Measurements from ENCODE around the gene PSME3IP1. TPM values are rescaled to one million over a fixed set of nuclear protein-coding genes. Genes with fewer than 3 reads are reported as not detected.

The PSME3IP1 gene
- polyA plus RNA-seq, 1 of the 3 experiments (the other 2 are of a cell fraction): 80.9 TPM

DNA sequence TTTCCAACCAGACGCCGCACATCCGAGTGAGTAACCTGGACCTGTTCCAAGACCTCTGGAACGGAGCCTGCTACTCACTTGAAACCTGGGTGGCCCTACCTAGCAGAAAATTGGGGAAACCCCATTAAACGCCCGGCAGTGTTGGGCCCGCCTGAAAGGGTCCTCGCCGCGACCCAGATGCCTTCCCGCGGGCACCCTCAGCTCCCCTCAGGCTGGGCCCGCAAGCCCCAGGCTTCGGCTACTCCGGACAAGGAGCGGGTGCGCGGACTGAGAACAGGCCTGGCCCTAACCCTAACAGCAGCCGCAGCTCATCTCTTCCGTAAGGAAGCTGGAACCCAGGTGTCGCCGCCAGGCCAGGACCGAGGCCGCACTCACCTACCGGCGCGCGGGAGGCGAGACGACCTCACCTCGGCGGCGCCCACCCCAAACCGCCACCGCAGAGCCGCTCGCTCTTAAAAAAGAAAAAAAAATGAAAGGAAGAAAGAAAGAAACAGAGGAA is 344 bp downstream of the PSME3IP1 start:
- TF ChIP-seq MAX (IDR thresholded peaks at IDR 0.05; ENCODE audit: low read depth): no peak
- TF ChIP-seq, protein P1, sequence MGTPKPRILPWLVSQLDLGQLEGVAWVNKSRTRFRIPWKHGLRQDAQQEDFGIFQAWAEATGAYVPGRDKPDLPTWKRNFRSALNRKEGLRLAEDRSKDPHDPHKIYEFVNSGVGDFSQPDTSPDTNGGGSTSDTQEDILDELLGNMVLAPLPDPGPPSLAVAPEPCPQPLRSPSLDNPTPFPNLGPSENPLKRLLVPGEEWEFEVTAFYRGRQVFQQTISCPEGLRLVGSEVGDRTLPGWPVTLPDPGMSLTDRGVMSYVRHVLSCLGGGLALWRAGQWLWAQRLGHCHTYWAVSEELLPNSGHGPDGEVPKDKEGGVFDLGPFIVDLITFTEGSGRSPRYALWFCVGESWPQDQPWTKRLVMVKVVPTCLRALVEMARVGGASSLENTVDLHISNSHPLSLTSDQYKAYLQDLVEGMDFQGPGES (IDR thresholded peaks at IDR 0.05; ENCODE audit: low read depth, low read length): no peak
- TF ChIP-seq MEF2A (IDR thresholded peaks at IDR 0.05; ENCODE audit: borderline replicate concordance, low read depth): no peak
- TF ChIP-seq TAF1 (IDR thresholded peaks at IDR 0.05; ENCODE audit: borderline replicate concordance, low read depth, low read length): peak; percentile 27; the same call in 1 of the 2 replicates
- 0 out of 2 replicates have a peak, but pooled peaks have one; percentile 22 for TF ChIP-seq FOXM1 (IDR thresholded peaks at IDR 0.05; ENCODE audit: low read depth)
- TF ChIP-seq RXRA (IDR thresholded peaks at IDR 0.05; ENCODE audit: borderline replicate concordance, low read depth): no peak
- TF ChIP-seq YY1 (IDR thresholded peaks at IDR 0.05; ENCODE audit: low read depth): no peak
- TF ChIP-seq NFIC (IDR thresholded peaks at IDR 0.05; ENCODE audit: borderline replicate concordance): peak; percentile 78
- TF ChIP-seq GATA2 (CRISPR knock-in tag; IDR thresholded peaks at IDR 0.05): no peak
- no peak for TF ChIP-seq CHD2 (IDR thresholded peaks at IDR 0.05; ENCODE audit: low read length, partially characterized antibody)
- TF ChIP-seq MXI1 (IDR thresholded peaks at IDR 0.05; ENCODE audit: low read depth, low read length): no peak; the same call in 1 of the 2 replicates
- TF ChIP-seq USF1 (IDR thresholded peaks at IDR 0.05; ENCODE audit: borderline replicate concordance, low read depth): no peak
- no peak for TF ChIP-seq RCOR1 (IDR thresholded peaks at IDR 0.05; ENCODE audit: low read length)
- TF ChIP-seq, protein P2, sequence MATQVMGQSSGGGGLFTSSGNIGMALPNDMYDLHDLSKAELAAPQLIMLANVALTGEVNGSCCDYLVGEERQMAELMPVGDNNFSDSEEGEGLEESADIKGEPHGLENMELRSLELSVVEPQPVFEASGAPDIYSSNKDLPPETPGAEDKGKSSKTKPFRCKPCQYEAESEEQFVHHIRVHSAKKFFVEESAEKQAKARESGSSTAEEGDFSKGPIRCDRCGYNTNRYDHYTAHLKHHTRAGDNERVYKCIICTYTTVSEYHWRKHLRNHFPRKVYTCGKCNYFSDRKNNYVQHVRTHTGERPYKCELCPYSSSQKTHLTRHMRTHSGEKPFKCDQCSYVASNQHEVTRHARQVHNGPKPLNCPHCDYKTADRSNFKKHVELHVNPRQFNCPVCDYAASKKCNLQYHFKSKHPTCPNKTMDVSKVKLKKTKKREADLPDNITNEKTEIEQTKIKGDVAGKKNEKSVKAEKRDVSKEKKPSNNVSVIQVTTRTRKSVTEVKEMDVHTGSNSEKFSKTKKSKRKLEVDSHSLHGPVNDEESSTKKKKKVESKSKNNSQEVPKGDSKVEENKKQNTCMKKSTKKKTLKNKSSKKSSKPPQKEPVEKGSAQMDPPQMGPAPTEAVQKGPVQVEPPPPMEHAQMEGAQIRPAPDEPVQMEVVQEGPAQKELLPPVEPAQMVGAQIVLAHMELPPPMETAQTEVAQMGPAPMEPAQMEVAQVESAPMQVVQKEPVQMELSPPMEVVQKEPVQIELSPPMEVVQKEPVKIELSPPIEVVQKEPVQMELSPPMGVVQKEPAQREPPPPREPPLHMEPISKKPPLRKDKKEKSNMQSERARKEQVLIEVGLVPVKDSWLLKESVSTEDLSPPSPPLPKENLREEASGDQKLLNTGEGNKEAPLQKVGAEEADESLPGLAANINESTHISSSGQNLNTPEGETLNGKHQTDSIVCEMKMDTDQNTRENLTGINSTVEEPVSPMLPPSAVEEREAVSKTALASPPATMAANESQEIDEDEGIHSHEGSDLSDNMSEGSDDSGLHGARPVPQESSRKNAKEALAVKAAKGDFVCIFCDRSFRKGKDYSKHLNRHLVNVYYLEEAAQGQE (IDR thresholded peaks at IDR 0.05; ENCODE audit: low read depth, low read length): no peak
- no peak for TF ChIP-seq ELF1 (IDR thresholded peaks at IDR 0.05)
- no peak for TF ChIP-seq TEAD4 (IDR thresholded peaks at IDR 0.05; ENCODE audit: borderline replicate concordance, insufficient read depth)
- TF ChIP-seq NRF1 (IDR thresholded peaks at IDR 0.05; ENCODE audit: low read depth, low read length): no peak
- H3K4me1 ChIP-seq (ENCODE audit: control insufficient read depth in 1 of 2, insufficient read depth in 2 of 2, low read depth in 1 of 2, low read length in 1 of 2): peaks cover 0 to 16% of the 10 kb centered on the region in 2 experiments; a peak in 3 of 4 replicates
- H3K27me3 ChIP-seq (ENCODE audit: insufficient read depth): no peaks in the 10 kb centered on the region
- H3K4me2 ChIP-seq: peak overlapping the region; percentile 89
- CTCF ChIA-PET: interaction anchor here (1.4 kb wide), 1 partner anchor 101 kb away, joined by 6 read pairs; no protein-coding TSS in a partner anchor
- H3F3A ChIP-seq (replicated peaks; ENCODE audit: insufficient read depth): no peaks in the 10 kb centered on the region
- H3K4me3 ChIP-seq (ENCODE audit: low read depth in 2 of 2, low read length in 1 of 2): peak overlapping the region; percentile 79 to 92
- POLR2A ChIA-PET: interaction anchor here (0.6 to 1.4 kb wide), 9 partner anchors 10 to 503 kb away, joined by 3 to 7 read pairs (median 3); partner anchors contain the start of genes ARL2BP and MT1X
- peak; percentile 61 for DNase-seq
- under 1% methylated on average over 21 of the region's 37 CpGs for WGBS (ENCODE audit: low lambda C conversion rate)
- H3K36me3 ChIP-seq (replicated peaks in 1 of 2; ENCODE audit: control insufficient read depth in 1 of 2, insufficient read depth in 2 of 2, low read length in 1 of 2): peaks cover 0 to 10% of the 10 kb centered on the region in 2 experiments
- H3K9me3 ChIP-seq: no peaks in the 10 kb centered on the region
- H3K9ac ChIP-seq: peak overlapping the region; percentile 98
- H4K20me1 ChIP-seq (ENCODE audit: insufficient read depth): no peaks in the 10 kb centered on the region; the same call in 1 of the 2 replicates
- H3K27ac ChIP-seq (ENCODE audit: low read depth in 2 of 2, low read length in 1 of 2): peak overlapping the region; percentile 95 to 97
- H2AFZ ChIP-seq (ENCODE audit: low read depth): peak overlapping the region; percentile 72
- H3K9me2 ChIP-seq: no peaks in the 10 kb centered on the region
- H3K79me2 ChIP-seq (ENCODE audit: insufficient read depth): peaks cover 96% of the 10 kb centered on the region
